Measurements from ENCODE around the gene PIGC. TPM values are rescaled to one million over a fixed set of nuclear protein-coding genes. Genes with fewer than 3 reads are reported as not detected.

Gene PIGC
- total and polyA plus RNA-seq, 2 donors (not counting 3 experiments of a cell fraction or from before 2014, with no cell fraction given) = 16.1 to 25.8 TPM

DNA sequence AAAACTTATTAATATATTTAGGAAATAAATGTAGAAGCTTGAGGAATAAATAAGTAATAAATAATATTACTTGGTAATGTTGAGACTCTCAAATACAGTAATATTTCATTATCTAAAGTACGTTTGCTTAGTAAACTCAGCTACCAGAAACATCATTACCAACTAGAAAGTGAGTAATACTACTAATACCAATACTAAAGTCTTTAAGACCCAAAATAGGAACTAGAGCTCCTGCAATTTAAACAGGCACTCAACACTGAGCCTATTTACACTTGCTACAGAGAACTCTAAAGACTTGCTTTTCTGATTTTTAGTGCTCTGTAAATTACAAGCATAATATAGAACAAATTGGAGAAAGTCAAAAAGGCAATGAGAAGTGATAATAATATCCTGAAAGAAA lies 36.9 kb downstream of the PIGC start:
- ChIA-PET CTCF (interaction anchor here (0.8 kb wide), 1 partner anchor 405 kb away, joined by 3 read pairs; no protein-coding TSS in a partner anchor), POLR2A (no interaction called here)
- Histone ChIP-seq H3K27ac (ENCODE audit: insufficient read depth, low read depth, low read length) (no peak overlapping the region), H3K36me3 (ENCODE audit: control insufficient read depth in 2 of 2, extremely low read depth in 1 of 2, insufficient read depth in 2 of 2, low read length in 2 of 2) (no peaks in the 10 kb centered on the region), H3K9me3 (replicated peaks; ENCODE audit: control insufficient read depth, insufficient read depth, low read length) (no peaks in the 10 kb centered on the region), H3K4me1 (ENCODE audit: control insufficient read depth, extremely low read depth, insufficient read depth, low read length) (no peaks in the 10 kb centered on the region), H3K9me1 (replicated peaks; ENCODE audit: control insufficient read depth, extremely low read depth, insufficient read depth, low read length) (no peaks in the 10 kb centered on the region), H3K4me2 (ENCODE audit: insufficient read depth, low read length) (no peak overlapping the region), H3K9ac (replicated peaks; ENCODE audit: extremely low read depth, insufficient read depth, low read length) (no peak overlapping the region), H3K27me3 (ENCODE audit: control insufficient read depth in 2 of 2, insufficient read depth in 2 of 2, low read length in 2 of 2) (no peaks in the 10 kb centered on the region), H3K79me2 (ENCODE audit: control insufficient read depth, insufficient read depth, low read length) (no peaks in the 10 kb centered on the region), H3K4me3 (replicated peaks in 1 of 3; ENCODE audit: insufficient read depth in 1 of 3, low read depth in 1 of 3, low read length in 3 of 3) (no peak overlapping the region), H2AFZ (ENCODE audit: low read depth, low read length) (no peak overlapping the region), H4K20me1 (replicated peaks; ENCODE audit: control insufficient read depth, extremely low read depth, insufficient read depth, low read length) (no peaks in the 10 kb centered on the region)
- TF ChIP-seq JUN (IDR thresholded peaks at IDR 0.05; ENCODE audit: borderline replicate concordance, insufficient read depth, insufficient read length, low read depth) (no peak), EZH2 (IDR thresholded peaks at IDR 0.05; ENCODE audit: borderline replicate concordance, low read depth, low read length, severe bottlenecking) (no peak), POLR2A (IDR thresholded peaks at IDR 0.05; ENCODE audit: low read depth, low read length) (no peak), GATA2 (IDR thresholded peaks at IDR 0.05; ENCODE audit: insufficient read depth, insufficient read length, low read depth, low read length) (no peak), FOS (IDR thresholded peaks at IDR 0.05; ENCODE audit: borderline replicate concordance, insufficient read depth, low read length) (no peak), POLR2AphosphoS5 (IDR thresholded peaks at IDR 0.05; ENCODE audit: insufficient read depth, low read depth, low read length) (no peak), MYC (IDR thresholded peaks at IDR 0.05; ENCODE audit: low read depth, low read length) (no peak)
- TF ChIP-seq, protein P1, sequence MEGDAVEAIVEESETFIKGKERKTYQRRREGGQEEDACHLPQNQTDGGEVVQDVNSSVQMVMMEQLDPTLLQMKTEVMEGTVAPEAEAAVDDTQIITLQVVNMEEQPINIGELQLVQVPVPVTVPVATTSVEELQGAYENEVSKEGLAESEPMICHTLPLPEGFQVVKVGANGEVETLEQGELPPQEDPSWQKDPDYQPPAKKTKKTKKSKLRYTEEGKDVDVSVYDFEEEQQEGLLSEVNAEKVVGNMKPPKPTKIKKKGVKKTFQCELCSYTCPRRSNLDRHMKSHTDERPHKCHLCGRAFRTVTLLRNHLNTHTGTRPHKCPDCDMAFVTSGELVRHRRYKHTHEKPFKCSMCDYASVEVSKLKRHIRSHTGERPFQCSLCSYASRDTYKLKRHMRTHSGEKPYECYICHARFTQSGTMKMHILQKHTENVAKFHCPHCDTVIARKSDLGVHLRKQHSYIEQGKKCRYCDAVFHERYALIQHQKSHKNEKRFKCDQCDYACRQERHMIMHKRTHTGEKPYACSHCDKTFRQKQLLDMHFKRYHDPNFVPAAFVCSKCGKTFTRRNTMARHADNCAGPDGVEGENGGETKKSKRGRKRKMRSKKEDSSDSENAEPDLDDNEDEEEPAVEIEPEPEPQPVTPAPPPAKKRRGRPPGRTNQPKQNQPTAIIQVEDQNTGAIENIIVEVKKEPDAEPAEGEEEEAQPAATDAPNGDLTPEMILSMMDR (IDR thresholded peaks at IDR 0.05; ENCODE audit: extremely low read depth in 1 of 2, insufficient read depth in 1 of 2, low read depth in 1 of 2, low read length in 2 of 2) = no peak
- TF ChIP-seq, protein P2, sequence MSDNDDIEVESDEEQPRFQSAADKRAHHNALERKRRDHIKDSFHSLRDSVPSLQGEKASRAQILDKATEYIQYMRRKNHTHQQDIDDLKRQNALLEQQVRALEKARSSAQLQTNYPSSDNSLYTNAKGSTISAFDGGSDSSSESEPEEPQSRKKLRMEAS (IDR thresholded peaks at IDR 0.05; ENCODE audit: insufficient read depth, insufficient read length) = no peak
- DNase-seq (ENCODE audit: low read depth, low spot score) (no peak), FAIRE-seq (no peak)
- dilution Hi-C loops (cut with MboI; ENCODE audit: extremely low pct_ligation_motif_present, low sequenced_read_pairs) (loop anchor here (25.0 kb wide), 1 partner anchor 395 kb away; no protein-coding TSS in a partner anchor), intact Hi-C loops (cut with micrococcal nuclease) (no loop called here)
- BruUV-seq (replicated peaks) = no TSS peak
